HG03378 (cell line): Measurements from ENCODE around the gene RMND1.
"Not testable (repeated sequence)": the region's sequence is repeated elsewhere in the genome, so short reads cannot be mapped to it uniquely, and the experiment has no call there.

Experiments
- ATAC-seq: cut with Tn5 transposase; IDR thresholded peaks from one replicate; pipeline ENCODE4 v1.9.1; 2021; ENCODE audit warnings: mild to moderate bottlenecking, moderate library complexity; ENCODE audit not compliant: unreplicated experiment

Gene RMND1

DNA sequence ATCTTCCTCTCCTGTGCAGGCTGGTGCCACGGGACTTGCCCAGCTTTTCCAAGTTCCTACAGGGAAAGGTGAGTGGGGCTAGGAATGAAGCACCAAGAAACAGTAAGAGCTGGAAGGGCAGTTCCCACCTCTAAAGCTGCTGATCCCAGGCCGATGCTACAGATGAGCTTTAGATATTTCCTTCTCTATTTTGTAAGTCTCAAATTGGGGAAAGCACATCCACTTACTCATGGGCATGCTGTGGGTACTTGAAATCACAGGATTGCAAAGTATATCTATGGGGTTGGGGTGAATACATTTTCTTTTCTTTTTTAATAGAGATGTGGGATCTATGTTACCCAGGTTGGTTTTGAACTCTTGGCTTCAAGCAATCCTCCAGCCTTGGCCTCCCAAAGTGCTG is 63.7 kb downstream of the RMND1 start:
- no peak for ATAC-seq

DNA sequence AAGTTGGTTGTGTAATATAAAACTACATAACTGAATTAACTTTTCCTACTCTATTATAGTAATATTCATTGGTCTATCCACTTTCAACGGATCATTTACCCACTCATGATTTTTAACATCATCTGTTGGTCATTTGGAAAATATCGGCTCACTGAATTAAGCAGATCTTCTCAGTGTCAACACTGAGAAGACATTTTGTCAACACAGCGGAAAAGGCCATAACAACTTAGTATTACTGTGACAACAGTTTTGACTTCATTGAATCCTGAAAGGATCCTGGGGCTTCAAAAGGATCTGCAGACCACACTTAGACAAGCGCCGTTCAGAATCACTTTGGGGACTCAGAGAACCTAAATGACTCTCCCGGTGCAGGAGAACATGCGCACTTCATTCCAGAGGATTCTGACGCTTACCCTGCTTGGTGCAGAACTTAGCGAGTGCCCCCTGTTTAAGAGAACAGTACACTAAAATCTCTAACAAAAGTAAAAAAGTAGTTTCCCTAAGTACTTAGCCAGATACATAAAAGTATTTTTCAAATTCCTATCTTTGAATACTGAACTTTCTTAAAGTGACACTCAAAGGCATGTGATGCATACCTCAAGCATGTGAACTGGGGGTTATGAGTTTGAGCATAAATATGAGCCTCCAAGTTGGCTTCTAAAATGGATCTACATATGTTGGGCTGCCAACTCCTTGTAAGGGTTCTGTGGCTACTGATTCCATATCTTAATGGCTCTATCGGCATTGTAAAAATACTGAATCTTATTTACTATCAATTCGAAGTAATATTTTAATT is 64.6 kb downstream of the RMND1 start:
- ATAC-seq = no peak

DNA sequence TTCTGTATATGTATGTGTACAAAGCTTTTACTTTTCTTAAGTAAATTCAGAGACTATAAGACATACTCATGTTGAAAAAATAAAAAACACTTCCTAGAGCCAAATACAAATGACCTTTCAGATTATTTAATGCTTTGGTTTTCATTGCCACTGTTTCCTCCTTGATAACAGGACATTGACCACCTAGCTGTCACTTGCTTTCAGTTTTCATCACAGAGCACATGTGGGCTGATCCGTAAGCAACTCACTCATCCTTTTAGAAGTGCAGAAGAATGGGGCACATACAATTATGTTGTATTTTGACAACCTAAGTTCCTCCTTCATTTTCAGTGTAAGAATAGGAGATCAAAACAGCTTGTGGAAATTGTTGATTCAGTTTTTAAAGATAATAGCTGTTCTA is 66.7 kb downstream of the RMND1 start:
- ATAC-seq = no peak

DNA sequence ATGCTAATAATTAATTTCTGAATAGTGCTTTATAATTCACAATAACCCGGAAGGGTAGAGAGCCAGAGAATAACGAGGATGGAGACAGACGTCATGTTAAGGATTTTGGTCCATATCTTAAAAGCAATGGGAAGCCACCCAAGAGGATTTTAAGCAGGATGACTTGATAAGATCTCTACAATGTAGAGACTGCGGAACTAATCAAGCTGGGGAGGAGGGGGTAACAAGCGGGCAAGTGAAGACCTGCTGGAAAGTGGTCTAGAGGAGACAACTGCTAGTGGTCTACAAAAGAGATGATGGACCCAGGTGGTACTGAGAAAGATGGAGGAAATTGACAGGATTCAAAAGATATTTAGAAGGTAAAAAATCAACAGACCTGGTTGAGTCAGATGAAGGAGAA is 67.8 kb downstream of the RMND1 start:
- ATAC-seq = no peak

DNA sequence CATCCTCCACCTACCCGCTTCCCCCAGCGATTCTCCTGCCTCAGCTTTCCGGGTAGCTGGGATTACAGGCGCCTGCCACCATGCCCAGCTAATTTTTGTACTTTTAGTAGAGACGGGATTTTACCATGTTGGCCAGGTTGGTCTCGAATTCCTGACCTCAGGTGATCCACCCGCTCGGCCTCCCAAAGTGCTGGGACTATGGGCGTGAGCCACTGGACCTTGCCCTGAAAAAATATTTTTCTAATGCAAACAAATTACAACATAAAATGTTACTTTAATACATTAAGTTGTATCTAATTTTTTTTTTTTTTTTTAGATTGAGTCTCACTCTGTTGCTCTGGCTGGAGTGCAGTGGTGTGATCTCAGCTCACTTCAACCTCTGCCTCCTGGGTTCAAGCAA is 69.3 kb downstream of the RMND1 start:
- ATAC-seq = not testable (repeated sequence)

DNA sequence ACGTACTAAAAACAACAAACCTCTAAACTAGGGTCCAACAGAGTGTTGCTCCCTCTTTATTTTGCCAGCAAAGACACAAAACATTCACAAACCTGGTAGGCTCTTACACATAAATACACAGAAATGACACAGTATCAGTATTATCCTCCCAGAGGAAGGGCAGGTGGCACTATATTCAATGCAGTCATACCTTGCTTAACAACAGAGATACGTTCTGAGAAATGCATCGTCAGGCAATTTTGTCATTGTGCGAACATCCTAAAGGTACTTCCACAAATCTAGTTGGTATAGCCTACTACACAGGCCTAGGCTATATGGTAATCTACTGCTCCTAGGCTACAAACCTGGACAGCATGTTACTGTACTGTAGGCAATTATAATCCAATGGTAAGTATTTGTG is 70.2 kb downstream of the RMND1 start:
- ATAC-seq = no peak

DNA sequence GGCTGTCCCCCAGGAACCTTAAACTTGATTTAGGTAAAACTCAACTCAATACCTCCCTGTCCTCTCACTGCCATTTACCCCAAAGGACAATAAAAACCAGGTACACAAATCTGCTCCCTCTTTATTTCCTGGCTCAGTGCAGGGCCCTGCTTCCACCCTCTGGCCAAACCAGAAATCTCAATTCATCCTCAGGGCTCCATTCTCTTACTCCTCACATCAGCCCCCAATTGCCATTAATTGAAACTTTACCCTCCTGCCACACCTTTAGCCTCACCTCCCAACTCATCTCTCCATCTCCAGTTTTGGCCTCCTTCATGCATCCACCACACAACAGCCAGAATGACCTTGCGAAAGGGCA is 71.1 kb downstream of the RMND1 start:
- ATAC-seq = no peak

DNA sequence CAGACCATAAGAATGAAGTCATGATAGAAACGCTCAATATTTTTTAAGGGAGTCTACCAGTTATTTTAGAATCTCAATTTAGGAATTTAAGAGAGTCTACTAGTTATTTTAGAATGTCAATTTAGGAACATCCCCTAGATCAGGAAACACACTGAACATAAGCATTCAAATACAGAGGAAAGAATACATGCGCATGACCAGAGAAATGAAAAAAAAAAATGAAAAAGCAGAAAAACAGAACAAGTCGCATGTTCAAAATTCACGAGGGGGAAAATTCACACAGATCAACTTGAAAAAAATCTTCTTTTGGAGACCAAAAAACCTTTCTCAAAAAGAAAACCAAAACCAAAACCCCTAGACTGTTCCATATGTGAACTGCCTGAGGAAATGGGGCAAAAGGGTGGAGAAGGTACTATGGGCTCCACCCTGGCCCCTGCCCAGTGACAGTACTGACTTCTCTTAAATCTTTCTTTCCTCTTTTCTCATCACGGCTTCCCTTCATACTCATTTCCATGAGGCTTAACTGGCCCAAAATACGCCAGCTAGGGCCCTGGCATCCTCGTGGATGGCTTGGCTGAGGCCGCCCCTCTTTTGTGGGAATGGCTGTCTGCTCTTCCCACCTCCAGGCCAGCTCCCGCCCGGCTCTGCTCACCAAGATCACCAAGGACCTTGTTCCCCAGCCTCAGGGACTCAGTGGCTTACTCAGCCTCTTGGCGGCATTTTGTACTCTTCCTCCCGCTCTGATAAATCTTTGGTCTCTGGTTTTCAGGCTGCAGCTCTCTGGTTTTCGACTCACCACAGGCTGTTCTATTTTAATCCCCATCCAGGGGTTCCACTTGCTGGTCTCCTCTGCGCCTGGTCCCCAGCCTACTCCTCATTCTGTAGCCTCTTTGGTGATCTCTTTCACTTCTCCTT is 71.7 kb downstream of the RMND1 start:
- peak; percentile 31 for ATAC-seq

DNA sequence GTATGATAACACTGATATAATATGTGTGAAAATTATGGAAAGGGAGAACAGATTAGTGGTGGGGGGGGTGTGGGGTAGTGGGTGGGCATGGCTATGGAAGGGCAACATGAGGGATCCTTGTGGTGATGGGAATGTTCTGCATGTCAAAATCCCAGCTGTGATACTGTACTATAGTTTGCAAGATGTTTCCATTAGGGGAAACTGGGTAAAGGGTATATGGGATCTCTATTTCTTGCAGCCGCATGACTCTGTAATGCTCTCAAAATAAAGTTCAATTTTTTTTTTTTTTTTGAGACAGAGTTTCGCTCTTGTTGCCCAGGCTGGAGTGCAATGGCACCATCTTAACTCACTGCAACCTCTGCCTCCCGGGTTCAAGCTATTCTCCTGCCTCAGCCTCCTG is 74.8 kb downstream of the RMND1 start:
- no peak for ATAC-seq

DNA sequence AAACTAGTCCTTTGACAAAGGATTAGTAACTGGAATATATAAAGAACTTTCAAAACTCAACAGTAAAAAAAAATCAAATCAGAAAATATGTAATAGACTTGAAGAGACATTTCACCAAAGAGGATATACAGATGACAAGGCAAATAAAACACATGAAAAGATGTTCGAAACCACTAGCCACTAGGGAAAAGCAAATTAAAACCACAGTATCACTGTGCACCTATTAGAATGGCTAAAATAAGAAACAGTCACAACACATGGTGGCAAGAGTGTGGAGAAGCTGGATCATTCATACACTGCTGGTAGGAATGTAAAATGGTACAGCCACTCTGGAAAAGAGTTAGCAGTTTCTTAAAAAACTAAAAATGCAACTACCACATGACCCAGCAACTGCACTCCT is 75.5 kb downstream of the RMND1 start:
- no peak for ATAC-seq

DNA sequence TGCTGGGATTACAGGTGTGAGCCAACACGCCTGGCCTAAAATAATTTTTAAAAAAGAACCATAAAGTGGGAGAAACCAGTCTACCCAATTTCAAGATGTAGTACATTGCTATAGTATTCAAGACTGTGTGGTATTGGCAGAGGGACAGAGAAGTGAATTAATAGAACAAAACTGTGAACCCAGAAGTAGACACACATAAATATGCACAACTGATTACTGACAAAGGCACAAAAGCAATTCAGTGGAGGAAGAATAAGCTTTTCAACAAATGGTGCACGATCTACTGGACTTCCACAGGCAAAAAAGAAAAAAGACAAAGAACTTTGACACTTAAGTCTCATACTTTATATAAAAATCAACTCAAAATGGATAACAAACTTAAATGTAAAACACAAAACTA is 76.1 kb downstream of the RMND1 start:
- ATAC-seq = no peak

DNA sequence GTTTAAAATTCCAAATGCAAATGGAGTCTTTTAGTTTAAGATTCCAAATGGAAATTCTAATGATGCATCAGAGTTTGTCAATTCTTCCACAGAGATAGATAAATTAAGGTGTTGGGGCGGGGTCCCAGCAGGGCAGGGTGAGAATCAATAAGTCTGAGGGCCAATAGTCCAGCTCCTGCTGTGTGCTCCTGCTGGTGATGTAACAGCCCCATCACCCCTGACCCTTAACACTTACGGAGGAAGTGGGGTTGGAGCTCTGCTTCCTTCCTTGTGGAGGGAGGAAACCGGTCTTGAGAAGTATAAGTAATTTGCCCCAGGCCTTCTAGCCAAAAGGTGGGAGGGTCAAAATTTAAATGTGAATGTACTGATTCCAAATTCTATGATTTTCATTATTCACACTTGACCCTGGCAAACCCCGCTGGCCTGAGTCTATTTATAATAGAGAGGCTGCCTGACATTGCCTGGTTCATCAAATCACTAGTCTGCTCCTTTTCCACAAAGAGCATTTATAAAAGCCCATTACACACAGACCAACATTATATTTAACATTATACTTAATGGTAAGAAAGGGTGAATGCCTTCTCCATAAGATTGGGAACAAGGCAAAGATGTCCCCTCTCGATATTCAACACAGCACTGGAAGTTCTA is 77.8 kb downstream of the RMND1 start:
- no peak for ATAC-seq

DNA sequence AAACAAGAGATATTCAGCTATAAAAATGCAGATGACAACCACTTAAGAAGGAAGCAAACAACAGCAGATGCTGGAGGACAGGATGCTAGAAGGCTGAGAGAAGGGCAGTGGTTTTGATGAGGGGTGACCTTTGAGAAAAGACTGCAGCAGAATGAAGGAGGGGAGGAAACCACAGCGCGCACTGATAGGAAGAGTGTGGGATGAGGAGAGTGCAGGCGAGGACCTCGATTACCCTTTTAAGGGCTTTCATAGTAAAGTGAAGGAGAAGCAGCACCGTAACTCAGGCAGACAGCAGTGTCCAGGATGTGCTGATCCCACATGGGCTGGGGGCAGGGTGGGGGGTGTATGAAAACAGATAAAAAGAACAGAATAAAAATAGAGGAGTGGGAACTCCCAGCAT is 79.8 kb downstream of the RMND1 start:
- ATAC-seq = no peak

DNA sequence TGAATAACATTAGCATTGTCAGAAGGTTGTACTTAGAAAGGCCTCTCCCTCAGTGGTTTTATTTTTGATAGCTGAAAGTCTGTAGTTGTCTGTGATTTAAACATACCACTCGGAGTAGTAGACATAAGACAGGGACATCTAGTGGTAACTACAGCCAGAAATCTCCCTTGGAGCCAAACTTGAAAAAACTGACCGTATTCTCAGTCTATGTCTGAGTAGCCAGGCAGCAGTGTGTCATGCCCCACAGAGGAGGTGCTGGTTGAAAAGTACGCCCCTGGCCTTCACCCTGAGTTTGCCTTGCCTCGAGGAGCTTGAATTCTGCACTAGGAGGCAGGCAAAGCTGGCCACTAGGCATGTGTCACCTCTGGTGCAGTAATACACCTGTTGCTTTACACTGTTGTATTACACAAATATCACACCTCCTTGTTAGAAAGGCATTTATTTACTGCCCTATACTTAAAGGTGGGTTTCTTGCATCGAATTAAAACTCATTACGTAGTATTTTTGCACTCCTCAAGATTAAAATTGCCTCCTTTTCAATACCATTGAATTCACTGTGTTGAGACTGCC is 81.3 kb downstream of the RMND1 start:
- no peak for ATAC-seq

DNA sequence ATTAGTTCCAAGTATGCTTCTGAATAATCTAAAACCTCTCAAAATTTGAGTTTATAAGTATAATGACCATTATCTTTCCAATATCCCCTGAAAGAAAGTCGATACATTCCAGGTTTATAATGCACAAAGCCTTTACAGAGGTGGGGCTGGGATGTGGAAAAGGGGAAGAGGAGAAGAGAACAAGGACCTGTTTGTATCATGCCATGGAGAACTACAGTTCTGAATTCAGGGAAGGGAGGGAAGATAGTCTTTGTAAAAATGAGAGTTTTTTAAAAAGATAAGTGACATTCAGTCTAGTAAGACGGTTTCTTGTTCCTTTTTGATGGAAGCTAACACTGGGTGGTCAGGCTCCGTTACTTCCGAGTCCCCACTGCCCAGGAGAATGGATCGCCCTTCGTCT is 86.7 kb downstream of the RMND1 start:
- no peak for ATAC-seq

DNA sequence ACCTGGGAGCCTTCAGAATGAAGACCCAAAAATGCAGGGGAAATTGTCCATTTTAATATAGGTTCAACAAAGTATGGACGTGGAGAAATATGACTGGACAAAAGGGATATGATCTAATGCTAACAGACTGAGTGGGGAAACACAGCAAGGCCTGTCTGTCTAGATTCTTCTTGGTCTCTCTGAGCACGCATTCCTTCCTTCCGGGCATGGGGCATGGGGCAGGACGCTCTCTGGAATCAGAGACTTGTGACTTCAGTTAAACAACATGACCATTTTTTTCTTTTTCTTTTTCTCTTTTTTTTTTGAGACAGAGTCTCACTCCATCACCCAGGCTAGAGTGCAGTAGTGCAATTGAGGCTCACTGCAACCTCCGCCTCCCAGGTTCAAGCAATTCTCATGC is 92.4 kb downstream of the RMND1 start:
- no peak for ATAC-seq

DNA sequence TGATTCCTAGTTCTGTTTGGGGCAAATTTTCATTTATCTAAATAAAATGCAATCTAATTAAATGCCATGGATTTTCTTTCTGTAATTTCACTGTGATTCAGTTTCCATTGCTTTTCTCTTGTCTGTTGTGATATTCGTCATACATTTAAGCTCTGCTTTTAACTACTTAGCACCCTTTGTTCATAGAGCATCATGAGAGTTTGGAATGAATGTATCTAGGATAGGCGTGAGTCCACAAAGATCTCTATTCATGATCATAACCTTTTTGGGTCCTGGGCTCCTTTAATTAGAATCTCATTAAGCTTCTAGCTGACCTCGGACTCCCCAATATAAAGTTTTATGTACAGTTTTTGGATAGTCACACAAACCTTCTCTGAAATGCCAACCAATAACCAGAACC is 93.5 kb downstream of the RMND1 start:
- no peak for ATAC-seq

DNA sequence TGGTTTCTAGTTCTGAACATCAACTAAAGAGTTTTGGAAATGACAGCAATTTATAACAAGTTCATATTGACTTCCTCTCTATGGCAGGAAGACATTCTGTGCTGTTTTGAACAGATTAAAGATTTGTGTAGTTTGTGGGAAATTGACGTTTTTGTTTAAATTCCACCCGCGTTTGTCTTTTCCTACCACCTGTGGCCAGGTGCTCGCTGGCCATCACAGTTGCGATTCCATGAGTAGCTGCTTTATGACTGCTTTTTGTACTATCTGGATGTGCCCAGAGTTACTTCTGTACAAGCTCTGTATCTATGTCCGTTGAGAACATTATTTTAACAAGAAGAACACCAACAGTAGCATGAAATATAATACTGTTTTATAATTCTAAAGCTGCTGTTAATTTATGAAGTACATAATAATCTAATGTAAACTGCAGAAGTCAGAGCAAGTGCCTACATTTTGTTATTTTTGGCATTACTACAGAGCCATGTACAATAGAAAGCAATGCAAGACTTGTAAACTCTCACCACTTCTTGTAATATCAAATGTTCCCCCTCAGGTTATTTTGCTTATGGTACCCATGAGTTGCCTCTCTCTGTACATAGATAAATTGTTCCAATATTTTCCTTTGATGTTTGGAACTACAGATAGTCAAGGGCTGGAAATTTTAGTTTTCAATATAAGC is 94.0 kb downstream of the RMND1 start:
- no peak for ATAC-seq

DNA sequence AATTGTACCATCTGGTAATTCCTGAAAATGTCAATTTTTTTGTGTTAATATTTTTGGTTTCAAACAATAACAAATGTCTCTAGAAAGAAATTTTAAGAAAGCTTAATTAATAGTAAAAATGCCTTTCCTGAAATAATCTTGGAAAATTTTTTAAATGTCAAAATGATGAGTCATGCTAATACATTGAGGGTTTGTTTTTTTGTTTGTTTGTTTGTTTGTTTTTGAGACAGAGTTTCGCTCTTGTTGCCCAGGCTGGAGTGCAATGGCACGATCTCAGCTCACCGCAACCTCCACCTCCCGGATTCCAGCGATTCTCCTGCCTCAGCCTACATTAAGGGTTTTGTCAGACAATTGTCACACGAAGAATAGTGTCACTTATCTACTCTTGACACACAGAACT is 94.9 kb downstream of the RMND1 start:
- ATAC-seq = not testable (repeated sequence)
